DMS 273 (cell line): ENCODE measurements around the gene RORC.
A peak's percentile ranks its signal among the peaks of the same experiment; 100 is the strongest.
"Not testable (repeated sequence)": the region's sequence is repeated elsewhere in the genome, so short reads cannot be mapped to it uniquely, and the experiment has no call there.

Source experiments
- DNase-seq: peaks from one replicate; lab custom pipeline; 2025; ENCODE audit not compliant: unreplicated experiment; lab: John Stamatoyannopoulos, UW

Gene RORC

GRCh38 chr1:151776665-151777062 is 54.9 kb downstream of the RORC start:
- DNase-seq: no peak

- DNase-seq: no peak
These were observed 55.5 kb downstream of the RORC start for GRCh38 chr1:151775894-151776664.

- no peak for DNase-seq
These were observed 57.2 kb downstream of the RORC start for GRCh38 chr1:151774256-151774922.

- no peak for DNase-seq
These were observed 57.9 kb downstream of the RORC start for GRCh38 chr1:151773702-151774101.

- DNase-seq: not testable (repeated sequence)
These were observed 62.3 kb downstream of the RORC start for GRCh38 chr1:151769270-151769669.

- not testable (repeated sequence) for DNase-seq
These were observed 63.1 kb downstream of the RORC start for GRCh38 chr1:151768351-151769066.

- no peak for DNase-seq
These were observed 67.6 kb downstream of the RORC start for GRCh38 chr1:151763990-151764389.

GRCh38 chr1:151762941-151763921 is 68.4 kb downstream of the RORC start, which contains the start of gene MRPL9:
Gene MRPL9 (minus strand): TSS chr1:151763496. CDS start chr1:151763479, 17 bp downstream.
- DNase-seq: peak; percentile 96

- no peak for DNase-seq
These were observed 70.8 kb downstream of the RORC start for GRCh38 chr1:151760597-151761385.

- DNase-seq: no peak
These were observed 72.4 kb downstream of the RORC start for GRCh38 chr1:151759241-151759640.

- no peak for DNase-seq
These were observed 75.3 kb downstream of the RORC start for GRCh38 chr1:151756291-151756690.
